PC-9 (cell line): ENCODE measurements around the gene LRRTM3. TPM values are rescaled to one million over a fixed set of nuclear protein-coding genes. Genes with fewer than 3 reads are reported as not detected.

Experiments used
- BruUV-seq: library from RNA; stranded (reverse); fragments of 400-500 nt; replicated peaks from 2 replicates; lab custom pipeline; 2021; lab: Mats Ljungman, UMichigan
- CTCF ChIA-PET: fragments of 300-600 bp; sonication (Branson Sonifier 250); formaldehyde crosslinking; loops from one replicate; lab custom pipeline; 2022; ENCODE audit warnings: antibody characterized with exemption; lab: Charles Lee
- POLR2A ChIA-PET: fragments of 300-600 bp; sonication (Branson Sonifier 250); formaldehyde crosslinking; loops from one replicate; lab custom pipeline; 2022; ENCODE audit warnings: antibody characterized with exemption; ENCODE audit not compliant: unreplicated experiment; lab: Charles Lee
- DNase-seq, 2 experiments: peaks; one replicate each; pipeline versions ENCODE4 v3.0.0 to v3.0.0-alpha.2; 2015 to 2022; ENCODE audit warnings: mixed read lengths in 1 of 2
- H2AFZ ChIP-seq: fragments of 200-600 bp; sonication (generic); 2 replicates; pipeline ENCODE4 v1.8.1; 2017; ENCODE audit warnings: antibody characterized with exemption
- H3F3A ChIP-seq: fragments of 200-600 bp; sonication (generic); 2 replicates; pipeline ENCODE4 v1.8.1; 2017; ENCODE audit warnings: antibody characterized with exemption, mild to moderate bottlenecking, low read depth; ENCODE audit not compliant: insufficient read depth
- H3K27ac ChIP-seq: fragments of 200-600 bp; sonication (generic); 2 replicates; pipeline ENCODE4 v1.6.1; 2016; ENCODE audit warnings: mixed run types
- H3K27me3 ChIP-seq: fragments of 200-600 bp; sonication (generic); 2 replicates; pipeline ENCODE4 v1.6.1; 2016; ENCODE audit warnings: low read depth, mixed run types; ENCODE audit not compliant: insufficient read depth
- H3K36me3 ChIP-seq: fragments of 200-600 bp; sonication (generic); 2 replicates; pipeline ENCODE4 v1.6.1; 2016; ENCODE audit warnings: low read depth, mixed run types
- H3K4me1 ChIP-seq: fragments of 200-600 bp; sonication (generic); replicated peaks from 2 replicates; pipeline ENCODE4 v1.6.1; 2016; ENCODE audit warnings: mixed run types; ENCODE audit not compliant: insufficient read depth
- H3K4me2 ChIP-seq: fragments of 200-600 bp; sonication (generic); 2 replicates; pipeline ENCODE4 v1.6.1; 2017; ENCODE audit warnings: mixed run types
- H3K4me3 ChIP-seq: fragments of 200-600 bp; sonication (generic); 2 replicates; pipeline ENCODE4 v1.6.1; 2016; ENCODE audit warnings: mixed run types
- H3K79me2 ChIP-seq: fragments of 200-600 bp; sonication (generic); 2 replicates; pipeline ENCODE4 v1.6.1; 2017; ENCODE audit warnings: low read depth, mixed run types
- H3K9me2 ChIP-seq: fragments of 200-600 bp; sonication (generic); 2 replicates; pipeline ENCODE4 v1.8.1; 2017; ENCODE audit warnings: mild to moderate bottlenecking; ENCODE audit not compliant: insufficient read depth
- H3K9me3 ChIP-seq: fragments of 200-600 bp; sonication (generic); 2 replicates; pipeline ENCODE4 v1.8.1; 2016; ENCODE audit warnings: low read depth; ENCODE audit not compliant: insufficient read depth
- H4K20me1 ChIP-seq: fragments of 200-600 bp; sonication (generic); 2 replicates; pipeline ENCODE4 v1.8.1; 2017; ENCODE audit not compliant: insufficient read depth
- EZH2 ChIP-seq: fragments of 200-600 bp; sonication (generic); IDR thresholded peaks from 2 replicates; pipeline ENCODE4 v1.8.0; 2017; ENCODE audit warnings: antibody characterized with exemption, low read depth
- intact Hi-C: fragments of 100-400 bp; cut with micrococcal nuclease; formaldehyde crosslinking; loops from one replicate; pipeline ENCODE4 v1.10.0; 2022; ENCODE audit not compliant: unreplicated experiment
- total RNA-seq: library from RNA; stranded (reverse); gene quantifications from 2 replicates; pipeline ENCODE4 v1.2.3, GENCODE V29; 2021
- TF ChIP-seq, protein P1 (sequence below): fragments of 200-600 bp; sonication (generic); conservative IDR thresholded peaks from 2 replicates; pipeline ENCODE4 v1.6.1; 2017; ENCODE audit warnings: mixed run types, antibody characterized with exemption, mild to moderate bottlenecking, moderate library complexity

Gene LRRTM3
- total RNA-seq, 1 experiment from 2014 or later: not detected

DNA sequence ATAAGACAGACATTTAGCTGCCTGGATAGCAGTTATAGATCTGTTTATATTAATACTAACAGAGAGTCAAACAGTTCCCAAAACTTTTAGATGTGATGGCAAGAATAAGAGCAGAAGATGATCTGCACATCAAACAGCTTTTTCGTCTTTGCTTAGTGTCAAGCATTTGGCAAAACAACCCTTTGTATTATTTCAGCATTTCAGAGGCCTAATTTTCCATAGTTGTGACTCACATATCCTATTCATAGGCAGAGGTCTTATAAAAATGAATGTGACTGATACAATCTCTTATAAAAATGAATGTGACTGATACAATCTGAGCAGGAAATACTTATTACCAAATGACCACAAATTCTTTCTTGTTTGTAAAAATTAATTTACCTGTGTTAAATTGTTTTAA, 71.2 kb downstream of the LRRTM3 start:
- intact Hi-C loops: no loop called here
- TF ChIP-seq, protein P1, sequence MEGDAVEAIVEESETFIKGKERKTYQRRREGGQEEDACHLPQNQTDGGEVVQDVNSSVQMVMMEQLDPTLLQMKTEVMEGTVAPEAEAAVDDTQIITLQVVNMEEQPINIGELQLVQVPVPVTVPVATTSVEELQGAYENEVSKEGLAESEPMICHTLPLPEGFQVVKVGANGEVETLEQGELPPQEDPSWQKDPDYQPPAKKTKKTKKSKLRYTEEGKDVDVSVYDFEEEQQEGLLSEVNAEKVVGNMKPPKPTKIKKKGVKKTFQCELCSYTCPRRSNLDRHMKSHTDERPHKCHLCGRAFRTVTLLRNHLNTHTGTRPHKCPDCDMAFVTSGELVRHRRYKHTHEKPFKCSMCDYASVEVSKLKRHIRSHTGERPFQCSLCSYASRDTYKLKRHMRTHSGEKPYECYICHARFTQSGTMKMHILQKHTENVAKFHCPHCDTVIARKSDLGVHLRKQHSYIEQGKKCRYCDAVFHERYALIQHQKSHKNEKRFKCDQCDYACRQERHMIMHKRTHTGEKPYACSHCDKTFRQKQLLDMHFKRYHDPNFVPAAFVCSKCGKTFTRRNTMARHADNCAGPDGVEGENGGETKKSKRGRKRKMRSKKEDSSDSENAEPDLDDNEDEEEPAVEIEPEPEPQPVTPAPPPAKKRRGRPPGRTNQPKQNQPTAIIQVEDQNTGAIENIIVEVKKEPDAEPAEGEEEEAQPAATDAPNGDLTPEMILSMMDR: no peak
- no peak for TF ChIP-seq EZH2
- Histone ChIP-seq H2AFZ (no peak overlapping the region), H3K4me1 (no peaks in the 10 kb centered on the region), H3K4me2 (no peak overlapping the region), H3F3A (no peaks in the 10 kb centered on the region), H3K36me3 (no peaks in the 10 kb centered on the region), H3K9me2 (no peaks in the 10 kb centered on the region), H3K9me3 (no peaks in the 10 kb centered on the region), H3K4me3 (no peak overlapping the region), H3K79me2 (no peaks in the 10 kb centered on the region), H3K27ac (no peak overlapping the region), H4K20me1 (no peaks in the 10 kb centered on the region), H3K27me3 (no peaks in the 10 kb centered on the region)
- no TSS peak for BruUV-seq
- ChIA-PET POLR2A (no interaction called here), CTCF (no interaction called here)
- DNase-seq: peak in 1 of 2 experiments; percentile 38

DNA sequence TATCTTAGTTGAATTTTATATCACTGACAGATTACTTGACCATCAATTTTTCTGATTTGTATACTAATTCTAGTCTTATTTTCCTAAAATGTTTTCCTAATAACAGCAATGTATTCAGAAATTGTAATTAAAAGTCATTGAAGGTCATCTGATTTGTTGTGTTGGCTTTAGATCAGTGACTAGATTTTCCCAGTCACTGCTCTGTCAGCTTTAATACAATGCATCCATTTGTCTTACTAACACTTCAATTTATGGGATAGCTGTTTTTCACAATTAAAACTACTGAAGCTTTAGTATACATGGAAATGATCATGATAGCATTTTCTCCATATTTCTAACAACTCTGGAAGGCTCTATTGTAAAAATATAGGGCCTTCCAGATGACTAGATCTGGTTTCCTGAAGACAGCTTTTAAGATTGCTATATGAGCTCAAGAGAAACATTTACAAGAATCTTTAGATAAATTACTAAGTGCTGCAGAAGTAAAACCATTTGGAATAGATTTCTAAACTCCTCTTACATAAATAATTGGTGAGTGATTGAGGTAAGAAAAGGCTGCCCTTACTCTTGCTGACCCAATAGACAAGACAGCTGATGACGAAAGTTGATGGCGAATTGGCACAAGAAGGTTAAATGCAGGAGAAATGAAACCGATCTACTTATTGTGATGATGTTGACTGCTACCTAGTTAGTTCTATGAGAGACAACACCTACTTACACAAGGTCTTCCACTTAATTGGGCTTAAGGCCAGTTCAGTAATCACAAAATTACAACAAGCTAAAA, 74.1 kb downstream of the LRRTM3 start:
- intact Hi-C loops: no loop called here
- H3K27ac ChIP-seq: no peak overlapping the region
- no peak overlapping the region for H3K4me2 ChIP-seq
- H4K20me1 ChIP-seq: no peaks in the 10 kb centered on the region
- no TSS peak for BruUV-seq
- no peaks in the 10 kb centered on the region for H3K27me3 ChIP-seq
- H3K9me3 ChIP-seq: no peaks in the 10 kb centered on the region
- CTCF ChIA-PET: interaction anchor here (0.6 kb wide), 2 partner anchors 25 to 822 kb away, joined by 3 to 4 read pairs; no protein-coding TSS in a partner anchor
- DNase-seq: no peak
- no peaks in the 10 kb centered on the region for H3K36me3 ChIP-seq
- no peak overlapping the region for H3K4me3 ChIP-seq
- no peaks in the 10 kb centered on the region for H3K4me1 ChIP-seq
- no peaks in the 10 kb centered on the region for H3K9me2 ChIP-seq
- POLR2A ChIA-PET: interaction anchor here (0.7 kb wide), 1 partner anchor 1204 kb away, joined by 3 read pairs; no protein-coding TSS in a partner anchor
- no peaks in the 10 kb centered on the region for H3K79me2 ChIP-seq
- no peaks in the 10 kb centered on the region for H3F3A ChIP-seq
- no peak overlapping the region for H2AFZ ChIP-seq
- no peak for TF ChIP-seq EZH2
- TF ChIP-seq, protein P1: no peak

DNA sequence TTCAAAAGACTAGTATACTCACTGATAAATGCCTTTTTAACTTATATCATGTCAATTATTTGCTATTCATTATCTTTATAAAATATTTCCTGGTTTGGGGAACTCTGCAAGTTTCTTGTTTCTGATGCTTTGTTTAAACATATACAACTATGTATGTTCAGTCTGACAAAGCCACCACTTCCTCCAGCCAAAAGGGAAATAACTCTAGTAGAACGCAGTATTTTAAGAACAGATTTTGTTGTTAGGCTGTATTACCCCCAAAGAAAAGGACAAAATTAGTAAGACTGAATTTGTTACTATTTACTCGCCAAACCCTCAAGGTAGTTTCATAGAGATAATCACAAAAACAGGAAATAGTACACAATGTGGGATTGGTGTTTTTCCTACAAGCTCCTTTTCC, 78.9 kb downstream of the LRRTM3 start:
- H4K20me1 ChIP-seq: no peaks in the 10 kb centered on the region
- H3K79me2 ChIP-seq: no peaks in the 10 kb centered on the region
- no peak overlapping the region for H2AFZ ChIP-seq
- TF ChIP-seq, protein P1: no peak
- TF ChIP-seq EZH2: no peak
- no peaks in the 10 kb centered on the region for H3K9me2 ChIP-seq
- POLR2A ChIA-PET: no interaction called here
- DNase-seq: no peak
- no peak overlapping the region for H3K4me3 ChIP-seq
- CTCF ChIA-PET: no interaction called here
- H3K9me3 ChIP-seq: no peaks in the 10 kb centered on the region
- H3K27ac ChIP-seq: no peak overlapping the region
- H3K27me3 ChIP-seq: no peaks in the 10 kb centered on the region
- H3K4me1 ChIP-seq: no peaks in the 10 kb centered on the region
- no peaks in the 10 kb centered on the region for H3F3A ChIP-seq
- intact Hi-C loops: no loop called here
- H3K4me2 ChIP-seq: no peak overlapping the region
- no TSS peak for BruUV-seq
- H3K36me3 ChIP-seq: no peaks in the 10 kb centered on the region
